GM23248 (cell line): Measurements from ENCODE around the gene HEPHL1. TPM values are rescaled to one million over a fixed set of nuclear protein-coding genes. Genes with fewer than 3 reads are reported as not detected.

Source experiments
- DNase-seq: peaks from one replicate; pipeline ENCODE4 v3.0.0-alpha.2; 2015
- H2AFZ ChIP-seq: fragments of 200-600 bp; sonication (generic); 2 replicates; pipeline ENCODE4 v1.6.1; 2016; ENCODE audit warnings: antibody characterized with exemption
- H3F3A ChIP-seq: fragments of 200-600 bp; sonication (generic); 2 replicates; pipeline ENCODE4 v1.6.1; 2016; ENCODE audit warnings: mild to moderate bottlenecking, antibody characterized with exemption, mixed run types; ENCODE audit not compliant: insufficient read depth
- H3K27ac ChIP-seq: fragments of 200-600 bp; sonication (generic); 2 replicates; pipeline ENCODE4 v1.5.1; 2016; ENCODE audit warnings: mild to moderate bottlenecking
- H3K27me3 ChIP-seq: fragments of 200-600 bp; sonication (generic); replicated peaks from 2 replicates; pipeline ENCODE4 v1.6.1; 2016; ENCODE audit warnings: mild to moderate bottlenecking; ENCODE audit not compliant: insufficient read depth
- H3K36me3 ChIP-seq: fragments of 200-600 bp; sonication (generic); 2 replicates; pipeline ENCODE4 v1.6.1; 2016; ENCODE audit warnings: low read depth, mild to moderate bottlenecking
- H3K4me1 ChIP-seq: fragments of 200-600 bp; sonication (generic); 2 replicates; pipeline ENCODE4 v1.6.1; 2016; ENCODE audit warnings: mild to moderate bottlenecking; ENCODE audit not compliant: insufficient read depth
- H3K4me2 ChIP-seq: fragments of 200-600 bp; sonication (generic); one replicate; pipeline ENCODE4 v1.6.1; 2016; ENCODE audit warnings: mild to moderate bottlenecking; ENCODE audit not compliant: unreplicated experiment
- H3K4me3 ChIP-seq: fragments of 200-600 bp; sonication (generic); 2 replicates; pipeline ENCODE4 v1.5.1; 2016; ENCODE audit warnings: mild to moderate bottlenecking
- H3K79me2 ChIP-seq: fragments of 200-600 bp; sonication (generic); 2 replicates; pipeline ENCODE4 v1.6.1; 2016; ENCODE audit warnings: mild to moderate bottlenecking; ENCODE audit not compliant: insufficient read depth
- H3K9ac ChIP-seq: fragments of 200-600 bp; sonication (generic); 2 replicates; pipeline ENCODE4 v1.6.1; 2016; ENCODE audit warnings: mild to moderate bottlenecking
- H3K9me2 ChIP-seq: fragments of 200-600 bp; sonication (generic); 2 replicates; pipeline ENCODE4 v1.6.1; 2016; ENCODE audit warnings: mixed run types, mild to moderate bottlenecking, moderate library complexity; ENCODE audit not compliant: insufficient read depth
- H3K9me3 ChIP-seq: fragments of 200-600 bp; sonication (generic); one replicate; pipeline ENCODE4 v1.6.1; 2017; ENCODE audit warnings: low read depth
- H4K20me1 ChIP-seq: fragments of 200-600 bp; sonication (generic); 2 replicates; pipeline ENCODE4 v1.6.0; 2016; ENCODE audit not compliant: insufficient read depth
- EZH2 ChIP-seq: fragments of 200-600 bp; sonication (generic); IDR thresholded peaks from 2 replicates; pipeline ENCODE4 v1.6.1; 2018; ENCODE audit warnings: antibody characterized with exemption, mild to moderate bottlenecking; ENCODE audit not compliant: insufficient read depth, poor library complexity, severe bottlenecking
- EZH2phosphoT487 ChIP-seq: fragments of 200-600 bp; sonication (generic); IDR thresholded peaks from 2 replicates; pipeline ENCODE4 v1.6.1; 2018; ENCODE audit warnings: antibody characterized with exemption, moderate library complexity, mild to moderate bottlenecking, low read depth; ENCODE audit not compliant: insufficient read depth
- WGBS, 2 experiments: methylation state at CpG; one replicate each; pipeline ENCODE4 v1.1.6; 2015 to 2017; ENCODE audit warnings: low lambda C conversion rate in 2 of 2, low coverage in 1 of 2; ENCODE audit errors: missing lambda C conversion rate in 2 of 2; 5-methylcytosine and 5-hydroxymethylcytosine counted together
- in situ Hi-C: fragments of 300-500 bp; cut with MboI; formaldehyde crosslinking; loops from 2 replicates; pipeline ENCODE4 v1.15.0; 2020
- polyA plus RNA-seq: library from polyadenylated mRNA; unstranded; fragments of >200 nt; fragmentation: Nextera tagmentation; extraction: Ambion mirVana; gene quantifications from 2 replicates; pipeline ENCODE4 v1.2.1, GENCODE V29; 2016
- total RNA-seq: library from RNA; depleted of rRNA; stranded (reverse); fragments of >200 nt; shearing (Covaris generic); gene quantifications from 2 replicates; pipeline ENCODE4 v1.2.3, GENCODE V29; 2014

The HEPHL1 gene
- total and polyA plus RNA-seq, 2 experiments from 2014 or later, result not detected

DNA sequence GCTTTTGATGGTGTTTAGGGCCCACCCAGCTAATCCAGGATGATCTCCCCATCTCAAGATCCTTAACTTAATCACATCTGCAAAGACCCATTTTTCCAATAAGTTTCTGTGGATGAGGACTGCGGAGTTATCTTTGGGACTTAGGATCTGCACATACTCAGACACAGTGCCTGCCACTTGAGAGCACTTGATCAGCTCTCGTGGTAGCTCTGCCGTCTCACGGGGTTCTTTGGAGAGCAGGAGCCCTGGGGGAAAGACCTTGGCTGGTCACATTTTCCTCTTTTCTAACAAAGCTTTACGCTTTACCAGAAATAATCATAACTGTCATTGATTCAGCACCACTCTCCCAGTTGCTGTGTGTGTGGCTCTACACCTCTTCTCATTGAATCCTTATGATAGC lies 6.1 kb downstream of the HEPHL1 start:
- no peaks in the 10 kb centered on the region for H3K36me3 ChIP-seq
- no peak for TF ChIP-seq EZH2
- TF ChIP-seq EZH2phosphoT487, result no peak
- no peak overlapping the region for H3K27ac ChIP-seq
- H3K9ac ChIP-seq, result no peak overlapping the region
- H3K79me2 ChIP-seq, result no peaks in the 10 kb centered on the region
- H3K4me2 ChIP-seq, result no peak overlapping the region
- no peaks in the 10 kb centered on the region for H4K20me1 ChIP-seq
- H3K9me2 ChIP-seq, result no peaks in the 10 kb centered on the region
- no peak overlapping the region for H3K4me3 ChIP-seq
- no peaks in the 10 kb centered on the region for H3K4me1 ChIP-seq
- H2AFZ ChIP-seq, result no peak overlapping the region
- 35 to 43% methylated on average over 5 of the region's 5 CpGs for WGBS, 2 experiments
- no peaks in the 10 kb centered on the region for H3K27me3 ChIP-seq
- no peak for DNase-seq
- in situ Hi-C loops, result no loop called here
- no peaks in the 10 kb centered on the region for H3F3A ChIP-seq
- H3K9me3 ChIP-seq, result no peaks in the 10 kb centered on the region

DNA sequence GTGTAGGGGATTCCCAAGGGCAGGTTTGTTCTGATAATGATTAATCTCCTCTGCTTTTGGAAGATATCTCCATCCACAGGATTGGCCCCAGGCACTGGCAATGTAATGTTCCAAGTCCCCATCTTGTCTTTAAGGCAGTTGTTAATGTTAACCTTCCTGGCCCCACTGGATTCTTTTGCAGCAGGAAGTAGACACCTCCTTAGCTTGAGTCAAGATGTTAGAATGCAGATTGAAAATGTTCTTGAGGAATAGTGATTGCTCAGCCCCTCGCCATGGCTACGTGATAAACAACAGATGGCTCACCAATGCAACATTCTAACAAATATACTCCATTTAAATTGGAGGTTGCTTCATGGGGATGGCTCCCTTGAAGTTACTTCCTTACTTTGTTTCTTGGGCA lies 7.3 kb downstream of the HEPHL1 start:
- H3K79me2 ChIP-seq, result no peaks in the 10 kb centered on the region

DNA sequence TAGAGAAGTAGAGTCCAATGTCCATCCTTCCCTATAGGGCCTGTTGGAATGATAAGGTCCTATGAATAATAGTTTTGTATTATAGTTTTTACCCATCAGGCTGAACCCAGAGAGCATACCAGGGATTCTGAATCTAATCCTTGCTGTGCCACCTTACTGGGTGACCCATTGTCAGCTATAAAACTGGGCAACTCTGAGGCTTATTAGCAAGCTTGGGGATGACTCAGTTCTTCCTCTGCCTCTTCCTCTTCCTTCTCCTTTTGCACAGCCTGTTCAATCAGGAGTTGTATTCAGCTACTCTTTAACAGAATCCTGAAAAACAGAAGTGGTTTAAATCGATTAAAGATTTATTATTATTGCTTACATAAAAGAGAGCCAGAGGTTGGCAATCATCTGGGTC lies 8.9 kb downstream of the HEPHL1 start:
- Histone ChIP-seq H3K4me2 (no peak overlapping the region), H3K4me1 (no peaks in the 10 kb centered on the region), H3K4me3 (no peak overlapping the region), H3F3A (no peaks in the 10 kb centered on the region), H3K36me3 (no peaks in the 10 kb centered on the region), H3K9me3 (no peaks in the 10 kb centered on the region), H2AFZ (no peak overlapping the region), H3K27me3 (no peaks in the 10 kb centered on the region), H3K9ac (no peak overlapping the region), H3K79me2 (no peaks in the 10 kb centered on the region), H3K9me2 (no peaks in the 10 kb centered on the region), H4K20me1 (no peaks in the 10 kb centered on the region), H3K27ac (no peak overlapping the region)
- peak; percentile 2 for DNase-seq
- in situ Hi-C loops, result no loop called here
- no peak for TF ChIP-seq EZH2
- no peak for TF ChIP-seq EZH2phosphoT487
- WGBS, 2 experiments, result 16 to 21% methylated on average over 1 of the region's 1 CpG

More for the DNA sequence above, 7.3 kb downstream of the HEPHL1 start:
- TF ChIP-seq EZH2 (no peak), EZH2phosphoT487 (no peak)
- Histone ChIP-seq H3K4me2 (no peak overlapping the region), H4K20me1 (no peaks in the 10 kb centered on the region), H3F3A (no peaks in the 10 kb centered on the region), H3K9ac (no peak overlapping the region), H3K4me1 (no peaks in the 10 kb centered on the region), H2AFZ (no peak overlapping the region), H3K27ac (no peak overlapping the region), H3K9me2 (no peaks in the 10 kb centered on the region), H3K9me3 (no peaks in the 10 kb centered on the region), H3K27me3 (no peaks in the 10 kb centered on the region), H3K4me3 (no peak overlapping the region), H3K36me3 (no peaks in the 10 kb centered on the region)
- 23 to 36% methylated on average over 2 of the region's 2 CpGs for WGBS, 2 experiments
- in situ Hi-C loops, result no loop called here
- peak; percentile 73 for DNase-seq

DNA sequence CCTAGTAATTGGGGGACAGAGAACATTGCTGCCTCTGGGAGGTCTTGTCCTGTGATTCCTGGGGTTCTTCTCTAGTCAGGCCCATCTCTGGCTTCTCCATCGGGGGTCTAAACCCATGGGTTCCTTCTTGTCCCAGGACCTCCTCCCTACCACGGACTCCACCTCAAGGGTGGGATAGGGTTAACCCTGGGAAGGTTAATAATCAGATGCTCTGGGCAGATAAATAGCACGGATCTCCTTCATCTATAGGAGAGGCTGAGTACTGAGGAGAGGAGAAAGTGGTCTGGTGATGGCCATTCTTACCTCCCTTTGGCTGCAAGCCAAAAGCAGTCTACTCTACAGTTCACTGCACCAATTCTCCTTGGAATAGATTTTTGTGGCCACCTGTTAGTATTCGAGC lies 10.5 kb downstream of the HEPHL1 start:
- peak; percentile 6 for DNase-seq
- TF ChIP-seq EZH2, result no peak
- no peak for TF ChIP-seq EZH2phosphoT487
- Histone ChIP-seq H2AFZ (no peak overlapping the region), H3K4me1 (no peaks in the 10 kb centered on the region), H3K79me2 (no peaks in the 10 kb centered on the region), H3F3A (no peaks in the 10 kb centered on the region), H3K4me2 (no peak overlapping the region), H3K9me2 (no peaks in the 10 kb centered on the region), H4K20me1 (no peaks in the 10 kb centered on the region), H3K9ac (no peak overlapping the region), H3K36me3 (no peaks in the 10 kb centered on the region), H3K27ac (no peak overlapping the region), H3K27me3 (no peaks in the 10 kb centered on the region), H3K9me3 (no peaks in the 10 kb centered on the region), H3K4me3 (no peak overlapping the region)
- whole genome bisulfite sequencing, 2 experiments, result 20 to 22% methylated on average over 4 of the region's 4 CpGs
- in situ Hi-C loops, result no loop called here

- WGBS, 2 experiments, result 18 to 30% methylated on average over 4 to 5 of the region's 5 CpGs
- Histone ChIP-seq H3F3A (no peaks in the 10 kb centered on the region), H3K9me3 (no peaks in the 10 kb centered on the region), H3K9ac (no peak overlapping the region), H4K20me1 (no peaks in the 10 kb centered on the region), H3K27ac (no peak overlapping the region), H2AFZ (no peak overlapping the region), H3K9me2 (no peaks in the 10 kb centered on the region), H3K36me3 (no peaks in the 10 kb centered on the region), H3K4me3 (no peak overlapping the region), H3K27me3 (no peaks in the 10 kb centered on the region), H3K79me2 (no peaks in the 10 kb centered on the region), H3K4me2 (no peak overlapping the region), H3K4me1 (no peaks in the 10 kb centered on the region)
- in situ Hi-C loops, result no loop called here
- TF ChIP-seq EZH2 (no peak), EZH2phosphoT487 (no peak)
- DNase-seq, result no peak
These were observed 10.9 kb downstream of the HEPHL1 start for GRCh38 chr11:94032066-94032465.
